Measurements from ENCODE around the gene MGARP.
"Not testable (repeated sequence)": the region's sequence is repeated elsewhere in the genome, so short reads cannot be mapped to it uniquely, and the experiment has no call there.

MGARP gene

GRCh38 chr4:139279760-139280620 is at the start of gene MGARP:
Gene MGARP, minus strand, starts transcription at chr4:139280225. Its CDS starts 67 bp downstream, at chr4:139280158.
- no peak for DNase-seq

GRCh38 chr4:139329665-139330200 is 49.7 kb upstream of the MGARP start:
- no peak for DNase-seq

GRCh38 chr4:139324620-139325019 is 44.6 kb upstream of the MGARP start:
- DNase-seq: no peak

- DNase-seq: not testable (repeated sequence)
Observed at GRCh38 chr4:139322541-139322940, 42.5 kb upstream of the MGARP start.

GRCh38 chr4:139322070-139322469 is 42.0 kb upstream of the MGARP start:
- not testable (repeated sequence) for DNase-seq

- DNase-seq: no peak
Observed at GRCh38 chr4:139319571-139319970, 39.5 kb upstream of the MGARP start.

- DNase-seq: no peak
Observed at GRCh38 chr4:139317635-139318034, 37.6 kb upstream of the MGARP start.

- no peak for DNase-seq
Observed at GRCh38 chr4:139316733-139317132, 36.7 kb upstream of the MGARP start.

- no peak for DNase-seq
Observed at GRCh38 chr4:139315221-139315675, 35.2 kb upstream of the MGARP start.

GRCh38 chr4:139314047-139314800 is 34.2 kb upstream of the MGARP start:
- DNase-seq: no peak

- DNase-seq: not testable (repeated sequence)
Observed at GRCh38 chr4:139313414-139313813, 33.4 kb upstream of the MGARP start.

- DNase-seq: peak; percentile 52 to 56
Observed at GRCh38 chr4:139312552-139313332, 32.7 kb upstream of the MGARP start.

- no peak for DNase-seq
Observed at GRCh38 chr4:139311909-139312308, 31.9 kb upstream of the MGARP start.

- DNase-seq: no peak
Observed at GRCh38 chr4:139304920-139305319, 24.9 kb upstream of the MGARP start.

GRCh38 chr4:139301821-139302611 is 22.0 kb upstream of the MGARP start, which contains the start of gene NDUFC1:
Gene NDUFC1, minus strand, starts transcription at chr4:139302477. Its CDS starts 6,679 bp downstream, at chr4:139295798.
- peak; percentile 71 to 84 for DNase-seq

- DNase-seq: peak; percentile 98
Observed at GRCh38 chr4:139301113-139301820, 21.2 kb upstream of the MGARP start, which contains the start of gene NAA15. Gene NAA15, plus strand, starts transcription at chr4:139301505. Its CDS starts 273 bp downstream, at chr4:139301778.

- peak; percentile 29 to 41 for DNase-seq
Observed at GRCh38 chr4:139300431-139301112, 20.5 kb upstream of the MGARP start.

- no peak for DNase-seq
Observed at GRCh38 chr4:139299536-139299935, 19.5 kb upstream of the MGARP start.

- no peak for DNase-seq
Observed at GRCh38 chr4:139297001-139297410, 17.0 kb upstream of the MGARP start.

GRCh38 chr4:139295942-139296299 is 15.9 kb upstream of the MGARP start:
- DNase-seq: no peak

All from inflammatory macrophage treated with lipopolysaccharide for 1 hour (primary cell).